ENCODE results near the gene SLC5A6.

GRCh38 chr2:27237341-27237945 lies 25.4 kb upstream of the SLC5A6 start:
- TF ChIP-seq EP300 (IDR thresholded peaks at IDR 0.05) = no peak
- no peak for TF ChIP-seq CTCF (IDR thresholded peaks at IDR 0.05)
